ENCODE data around the gene KCTD7. TPM values are rescaled to one million over a fixed set of nuclear protein-coding genes. Genes with fewer than 3 reads are reported as not detected.
"Not testable (repeated sequence)": the region's sequence is repeated elsewhere in the genome, so short reads cannot be mapped to it uniquely, and the experiment has no call there.

Gene KCTD7
- total and polyA plus RNA-seq, 10 of the 15 experiments (the other 5 are each of a cell fraction or from before 2014, with no cell fraction given), result 1.6 to 18.0 (median 9.4) TPM

- H3K27ac ChIP-seq (ENCODE audit: control insufficient read depth, insufficient read depth); H3K27me3 ChIP-seq (replicated peaks in 1 of 2; ENCODE audit: control insufficient read depth in 2 of 2, insufficient read depth in 2 of 2, low read length in 1 of 2); CTCF ChIA-PET; H3K9me3 ChIP-seq (replicated peaks; ENCODE audit: control insufficient read depth, insufficient read depth, low read length); H3K9ac ChIP-seq (ENCODE audit: control insufficient read depth, insufficient read depth, low read length); H3K36me3 ChIP-seq (ENCODE audit: control insufficient read depth in 2 of 2, insufficient read depth in 2 of 2, low read length in 1 of 2); H2AFZ ChIP-seq (ENCODE audit: control insufficient read depth, low read depth, low read length); H3K4me3 ChIP-seq; in situ Hi-C loops (cut with MboI); H3K4me2 ChIP-seq (ENCODE audit: control insufficient read depth, insufficient read depth); H3K4me1 ChIP-seq (ENCODE audit: control insufficient read depth, insufficient read depth, low read length); POLR2A ChIA-PET; FAIRE-seq; SMC1A ChIA-PET (ENCODE audit: uncharacterized antibody, unreplicated experiment); BruUV-seq (replicated peaks); DNase-seq (ENCODE audit: low read depth, low spot score); H3K79me2 ChIP-seq (ENCODE audit: control insufficient read depth, insufficient read depth, low read length); RAD21 ChIA-PET (ENCODE audit: unreplicated experiment); ATAC-seq; H4K20me1 ChIP-seq (ENCODE audit: control insufficient read depth, insufficient read depth); intact Hi-C loops (cut with micrococcal nuclease; ENCODE audit: unreplicated experiment): not testable (repeated sequence)
- WGBS (ENCODE audit: insufficient coverage, insufficient replicate concordance, low lambda C conversion rate, missing lambda C conversion rate), result 88% methylated on average over 34 of the region's 34 CpGs
These were observed 22.0 kb upstream of the KCTD7 start for GRCh38 chr7:66606540-66607291.

DNA sequence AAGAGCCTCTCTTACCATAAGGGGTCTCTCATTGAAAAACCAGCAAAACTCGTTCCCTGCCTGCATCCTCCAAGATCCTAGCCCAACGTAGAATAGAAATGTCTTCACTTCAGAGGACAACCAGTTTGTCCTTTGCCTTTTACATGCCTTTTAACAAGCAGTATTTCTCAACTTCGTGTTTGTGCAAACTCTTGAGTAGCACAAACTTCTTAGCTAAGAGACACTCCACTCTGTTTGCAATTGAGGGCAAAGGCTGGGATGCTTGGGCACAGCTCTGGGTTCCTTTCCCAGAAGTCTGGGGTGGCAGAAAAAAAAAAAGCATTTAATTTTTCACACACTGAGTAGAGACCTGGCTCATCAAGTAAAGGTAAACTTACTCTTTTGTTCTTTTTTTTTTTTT, 19.5 kb upstream of the KCTD7 start:
- CTCF ChIA-PET, result no interaction called here
- SMC1A ChIA-PET (ENCODE audit: uncharacterized antibody, unreplicated experiment), result no interaction called here
- POLR2A ChIA-PET, result interaction anchor here (0.6 kb wide), 1 partner anchor 22 kb away, joined by 4 read pairs; no protein-coding TSS in a partner anchor
- TF ChIP-seq SREBF2 (IDR thresholded peaks at IDR 0.05; ENCODE audit: low read length), result no peak
- TF ChIP-seq SUPT20H (IDR thresholded peaks at IDR 0.05; ENCODE audit: borderline replicate concordance, control insufficient read depth, low read depth, low read length), result no peak
- TF ChIP-seq RUNX3 (IDR thresholded peaks at IDR 0.05; ENCODE audit: low read length), result no peak
- TF ChIP-seq NRF1 (conservative IDR thresholded peaks at IDR 0.05; ENCODE audit: low read depth, low read length), result no peak
- TF ChIP-seq HDAC2 (IDR thresholded peaks at IDR 0.05), result no peak
- TF ChIP-seq, protein P1, sequence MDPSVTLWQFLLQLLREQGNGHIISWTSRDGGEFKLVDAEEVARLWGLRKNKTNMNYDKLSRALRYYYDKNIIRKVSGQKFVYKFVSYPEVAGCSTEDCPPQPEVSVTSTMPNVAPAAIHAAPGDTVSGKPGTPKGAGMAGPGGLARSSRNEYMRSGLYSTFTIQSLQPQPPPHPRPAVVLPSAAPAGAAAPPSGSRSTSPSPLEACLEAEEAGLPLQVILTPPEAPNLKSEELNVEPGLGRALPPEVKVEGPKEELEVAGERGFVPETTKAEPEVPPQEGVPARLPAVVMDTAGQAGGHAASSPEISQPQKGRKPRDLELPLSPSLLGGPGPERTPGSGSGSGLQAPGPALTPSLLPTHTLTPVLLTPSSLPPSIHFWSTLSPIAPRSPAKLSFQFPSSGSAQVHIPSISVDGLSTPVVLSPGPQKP (IDR thresholded peaks at IDR 0.05; ENCODE audit: low read depth, low read length), result no peak
- TF ChIP-seq ASH2L (IDR thresholded peaks at IDR 0.05; ENCODE audit: borderline replicate concordance, low read depth), result no peak
- TF ChIP-seq RFX5 (IDR thresholded peaks at IDR 0.05; ENCODE audit: low read depth, low read length), result no peak
- TF ChIP-seq, protein P2, sequence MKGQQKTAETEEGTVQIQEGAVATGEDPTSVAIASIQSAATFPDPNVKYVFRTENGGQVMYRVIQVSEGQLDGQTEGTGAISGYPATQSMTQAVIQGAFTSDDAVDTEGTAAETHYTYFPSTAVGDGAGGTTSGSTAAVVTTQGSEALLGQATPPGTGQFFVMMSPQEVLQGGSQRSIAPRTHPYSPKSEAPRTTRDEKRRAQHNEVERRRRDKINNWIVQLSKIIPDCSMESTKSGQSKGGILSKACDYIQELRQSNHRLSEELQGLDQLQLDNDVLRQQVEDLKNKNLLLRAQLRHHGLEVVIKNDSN (IDR thresholded peaks at IDR 0.05; ENCODE audit: borderline replicate concordance, extremely low read length, insufficient read depth, low read depth, low read length), result no peak
- no peak for TF ChIP-seq ZBED1 (IDR thresholded peaks at IDR 0.05; ENCODE audit: borderline replicate concordance)
- TF ChIP-seq IRF4 (IDR thresholded peaks at IDR 0.05; ENCODE audit: low read depth, low read length), result no peak
- no peak for TF ChIP-seq IKZF2 (IDR thresholded peaks at IDR 0.05)
- TF ChIP-seq RAD51 (IDR thresholded peaks at IDR 0.05), result no peak
- TF ChIP-seq, protein P3, sequence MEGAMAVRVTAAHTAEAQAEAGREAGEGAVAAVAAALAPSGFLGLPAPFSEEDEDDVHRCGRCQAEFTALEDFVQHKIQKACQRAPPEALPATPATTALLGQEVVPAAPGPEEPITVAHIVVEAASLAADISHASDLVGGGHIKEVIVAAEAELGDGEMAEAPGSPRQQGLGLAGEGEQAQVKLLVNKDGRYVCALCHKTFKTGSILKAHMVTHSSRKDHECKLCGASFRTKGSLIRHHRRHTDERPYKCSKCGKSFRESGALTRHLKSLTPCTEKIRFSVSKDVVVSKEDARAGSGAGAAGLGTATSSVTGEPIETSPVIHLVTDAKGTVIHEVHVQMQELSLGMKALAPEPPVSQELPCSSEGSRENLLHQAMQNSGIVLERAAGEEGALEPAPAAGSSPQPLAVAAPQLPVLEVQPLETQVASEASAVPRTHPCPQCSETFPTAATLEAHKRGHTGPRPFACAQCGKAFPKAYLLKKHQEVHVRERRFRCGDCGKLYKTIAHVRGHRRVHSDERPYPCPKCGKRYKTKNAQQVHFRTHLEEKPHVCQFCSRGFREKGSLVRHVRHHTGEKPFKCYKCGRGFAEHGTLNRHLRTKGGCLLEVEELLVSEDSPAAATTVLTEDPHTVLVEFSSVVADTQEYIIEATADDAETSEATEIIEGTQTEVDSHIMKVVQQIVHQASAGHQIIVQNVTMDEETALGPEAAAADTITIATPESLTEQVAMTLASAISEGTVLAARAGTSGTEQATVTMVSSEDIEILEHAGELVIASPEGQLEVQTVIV (IDR thresholded peaks at IDR 0.05; ENCODE audit: borderline replicate concordance, partially characterized antibody), result no peak

More for the DNA sequence above, 19.5 kb upstream of the KCTD7 start:
- Histone ChIP-seq H3K9me3 (replicated peaks; ENCODE audit: control insufficient read depth, insufficient read depth, low read length) (no peaks in the 10 kb centered on the region), H3K27ac (ENCODE audit: control insufficient read depth, insufficient read depth) (no peak overlapping the region), H3K4me1 (ENCODE audit: control insufficient read depth, insufficient read depth, low read length) (no peaks in the 10 kb centered on the region), H3K36me3 (ENCODE audit: control insufficient read depth in 2 of 2, insufficient read depth in 2 of 2, low read length in 1 of 2) (no peaks in the 10 kb centered on the region), H3K79me2 (ENCODE audit: control insufficient read depth, insufficient read depth, low read length) (no peaks in the 10 kb centered on the region), H3K4me2 (ENCODE audit: control insufficient read depth, insufficient read depth) (no peak overlapping the region), H3K4me3 (no peak overlapping the region), H3K27me3 (replicated peaks in 1 of 2; ENCODE audit: control insufficient read depth in 2 of 2, insufficient read depth in 2 of 2, low read length in 1 of 2) (no peaks in the 10 kb centered on the region), H3K9ac (ENCODE audit: control insufficient read depth, insufficient read depth, low read length) (no peak overlapping the region), H2AFZ (ENCODE audit: control insufficient read depth, low read depth, low read length) (no peak overlapping the region), H4K20me1 (ENCODE audit: control insufficient read depth, insufficient read depth) (no peaks in the 10 kb centered on the region)
- in situ Hi-C loops (cut with MboI) (no loop called here), intact Hi-C loops (cut with micrococcal nuclease; ENCODE audit: unreplicated experiment) (no loop called here)
- 13% methylated on average over 3 of the region's 3 CpGs for WGBS (ENCODE audit: insufficient coverage, insufficient replicate concordance, low lambda C conversion rate, missing lambda C conversion rate)
- ATAC-seq, result no peak
- BruUV-seq (replicated peaks), result no TSS peak
- RAD21 ChIA-PET (ENCODE audit: unreplicated experiment), result no interaction called here
- no peak for FAIRE-seq
- no peak for DNase-seq (ENCODE audit: low read depth, low spot score)
